Breast epithelium (tissue), 4 donors: ENCODE results near the gene RNPS1. TPM values are rescaled to one million over a fixed set of nuclear protein-coding genes. Genes with fewer than 3 reads are reported as not detected.

ENCODE experiments used
- DNase-seq, 2 donors: peaks; one replicate each; pipeline ENCODE4 v3.0.0-alpha.2; 2019; ENCODE audit warnings: low spot score in 2 of 2
- H3K27ac ChIP-seq, 2 donors: fragments of 200-600 bp; sonication (generic) in 1 of 2; one replicate each; pipeline ENCODE4 v1.5.1; 2016 to 2019; ENCODE audit warnings: mild to moderate bottlenecking in 1 of 2
- H3K27me3 ChIP-seq, 2 donors: fragments of 200-600 bp; sonication (generic) in 1 of 2; one replicate each; pipeline versions ENCODE4 v1.5.1 to v1.6.0; 2017 to 2019; ENCODE audit warnings: control low read depth in 1 of 2, mild to moderate bottlenecking in 1 of 2
- H3K36me3 ChIP-seq: fragments of 200-600 bp; one replicate; pipeline ENCODE4 v1.5.1; 2019
- H3K4me1 ChIP-seq, 2 donors: fragments of 200-600 bp; sonication (generic); one replicate each; pipeline ENCODE4 v1.5.1; 2016 to 2019; ENCODE audit warnings: control low read depth in 1 of 2
- H3K4me3 ChIP-seq, 3 donors: fragments of 200-600 bp; sonication (generic); 1 replicate in 2 of 3; 2 replicates in 1 of 3; pipeline ENCODE4 v1.5.1; 2016 to 2019; ENCODE audit warnings: mild to moderate bottlenecking in 3 of 3, moderate library complexity in 2 of 3
- H3K9me3 ChIP-seq, 2 donors: fragments of 200-600 bp; sonication (generic) in 1 of 2; one replicate each; pipeline ENCODE4 v1.5.1; 2016 to 2019; ENCODE audit warnings: control low read depth in 1 of 2
- POLR2A ChIP-seq: fragments of 450-650 bp; IDR thresholded peaks from one replicate; pipeline ENCODE4 v1.6.1; 2016; ENCODE audit warnings: antibody characterized with exemption, mild to moderate bottlenecking, moderate library complexity
- POLR2AphosphoS5 ChIP-seq, 3 donors: sonication (generic); formaldehyde crosslinking; IDR thresholded peaks; one replicate each; pipeline ENCODE4 v1.6.1; 2017; ENCODE audit warnings: antibody characterized with exemption in 3 of 3
- intact Hi-C: fragments of 100-400 bp; cut with DNase I; formaldehyde crosslinking; loops from one replicate; pipeline ENCODE4 v1.15.1; 2023; ENCODE audit warnings: low total_unique reads
- total RNA-seq, 3 donors: library from RNA; depleted of rRNA; stranded (reverse); fragments of >200 nt; gene quantifications; one replicate each; pipeline ENCODE4 v1.1.0, GENCODE V29; 2016
- TF ChIP-seq, protein P1 (sequence below), 3 donors: fragments of 450-650 bp; IDR thresholded peaks; one replicate each; pipeline ENCODE4 v1.5.1; 2016 to 2017; ENCODE audit warnings: antibody characterized with exemption in 3 of 3, mild to moderate bottlenecking in 3 of 3, moderate library complexity in 3 of 3

The RNPS1 gene
- total RNA-seq, 3 donors from 2014 or later, result 93.1 to 107 (median 97.5) TPM

DNA sequence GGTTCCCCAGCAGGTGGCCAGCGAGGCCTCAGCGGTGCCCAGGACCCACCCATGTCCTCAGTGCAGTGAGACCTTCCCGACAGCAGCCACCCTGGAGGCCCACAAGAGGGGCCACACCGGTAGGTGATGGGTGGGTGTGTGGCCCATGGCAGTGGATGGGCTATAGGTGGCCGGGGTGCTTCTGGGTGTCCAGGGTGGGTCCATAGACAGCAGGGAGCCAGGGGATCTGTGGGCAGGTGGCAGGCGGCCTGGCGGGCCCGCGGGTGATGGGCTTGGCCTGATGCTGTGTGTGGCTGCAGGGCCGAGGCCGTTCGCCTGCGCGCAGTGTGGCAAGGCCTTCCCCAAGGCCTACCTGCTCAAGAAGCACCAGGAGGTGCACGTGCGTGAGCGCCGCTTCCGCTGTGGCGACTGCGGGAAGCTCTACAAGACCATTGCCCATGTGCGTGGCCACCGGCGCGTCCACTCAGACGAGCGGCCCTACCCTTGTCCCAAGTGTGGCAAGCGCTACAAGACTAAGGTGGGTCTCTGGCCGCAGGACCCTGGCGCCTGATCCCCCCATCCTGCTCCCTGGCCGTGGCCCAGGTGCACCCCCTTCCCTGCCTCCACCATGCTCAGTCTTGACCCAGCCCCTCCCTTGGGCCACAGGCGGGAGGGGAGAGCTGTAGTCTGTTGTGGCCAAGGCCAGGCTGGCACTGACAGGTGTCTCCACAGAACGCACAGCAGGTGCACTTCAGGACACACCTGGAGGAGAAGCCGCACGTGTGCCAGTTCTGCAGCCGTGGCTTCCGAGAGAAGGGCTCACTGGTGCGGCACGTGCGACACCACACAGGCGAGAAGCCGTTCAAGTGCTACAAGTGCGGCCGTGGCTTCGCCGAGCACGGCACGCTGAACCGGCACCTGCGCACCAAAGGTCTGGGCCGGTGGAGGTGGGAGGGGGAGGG, 33.8 kb downstream of the RNPS1 start:
- Histone ChIP-seq H3K27ac (no peak overlapping the region), H3K4me1 (peaks cover 6 to 14% of the 10 kb centered on the region in 2 donors), H3K27me3 (no peaks in the 10 kb centered on the region), H3K36me3 (peaks cover 24% of the 10 kb centered on the region), H3K4me3 (no peak overlapping the region), H3K9me3 (no peaks in the 10 kb centered on the region)
- intact Hi-C loops, result no loop called here
- TF ChIP-seq, protein P1, sequence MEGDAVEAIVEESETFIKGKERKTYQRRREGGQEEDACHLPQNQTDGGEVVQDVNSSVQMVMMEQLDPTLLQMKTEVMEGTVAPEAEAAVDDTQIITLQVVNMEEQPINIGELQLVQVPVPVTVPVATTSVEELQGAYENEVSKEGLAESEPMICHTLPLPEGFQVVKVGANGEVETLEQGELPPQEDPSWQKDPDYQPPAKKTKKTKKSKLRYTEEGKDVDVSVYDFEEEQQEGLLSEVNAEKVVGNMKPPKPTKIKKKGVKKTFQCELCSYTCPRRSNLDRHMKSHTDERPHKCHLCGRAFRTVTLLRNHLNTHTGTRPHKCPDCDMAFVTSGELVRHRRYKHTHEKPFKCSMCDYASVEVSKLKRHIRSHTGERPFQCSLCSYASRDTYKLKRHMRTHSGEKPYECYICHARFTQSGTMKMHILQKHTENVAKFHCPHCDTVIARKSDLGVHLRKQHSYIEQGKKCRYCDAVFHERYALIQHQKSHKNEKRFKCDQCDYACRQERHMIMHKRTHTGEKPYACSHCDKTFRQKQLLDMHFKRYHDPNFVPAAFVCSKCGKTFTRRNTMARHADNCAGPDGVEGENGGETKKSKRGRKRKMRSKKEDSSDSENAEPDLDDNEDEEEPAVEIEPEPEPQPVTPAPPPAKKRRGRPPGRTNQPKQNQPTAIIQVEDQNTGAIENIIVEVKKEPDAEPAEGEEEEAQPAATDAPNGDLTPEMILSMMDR (IDR thresholded peaks at IDR 0.05), result no peak
- TF ChIP-seq POLR2A, result no peak
- no peak for TF ChIP-seq POLR2AphosphoS5 (IDR thresholded peaks at IDR 0.05)
- DNase-seq, result no peak

DNA sequence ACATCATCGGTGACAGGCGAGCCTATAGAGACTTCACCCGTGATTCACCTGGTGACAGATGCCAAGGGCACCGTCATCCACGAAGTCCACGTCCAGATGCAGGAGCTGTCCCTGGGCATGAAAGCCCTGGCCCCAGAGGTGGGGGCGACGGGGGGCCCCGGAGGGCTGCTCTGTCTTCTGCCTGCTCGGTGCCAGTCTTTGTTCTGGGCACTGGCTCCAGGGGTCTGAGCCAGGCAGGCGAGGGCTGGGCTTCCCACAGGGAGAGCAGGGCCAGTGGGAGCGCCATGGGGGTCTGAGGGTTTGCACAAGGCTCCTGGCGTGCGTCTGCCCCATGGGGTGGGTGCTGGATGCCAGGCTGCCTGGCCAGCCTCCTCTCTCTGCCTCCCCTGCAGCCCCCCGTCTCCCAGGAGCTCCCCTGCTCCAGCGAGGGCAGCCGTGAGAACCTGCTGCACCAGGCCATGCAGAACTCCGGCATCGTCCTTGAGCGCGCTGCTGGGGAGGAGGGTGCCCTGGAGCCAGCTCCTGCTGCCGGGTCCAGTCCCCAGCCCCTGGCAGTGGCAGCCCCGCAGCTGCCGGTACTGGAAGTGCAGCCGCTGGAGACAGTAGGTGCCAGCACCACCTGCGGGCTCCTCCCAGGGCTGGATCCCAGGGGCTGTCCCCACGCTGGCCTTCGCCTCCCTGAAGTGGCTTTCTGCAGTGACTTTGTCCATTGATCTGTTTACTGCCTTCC, 34.7 kb downstream of the RNPS1 start:
- H3K27me3 ChIP-seq, result no peaks in the 10 kb centered on the region
- peaks cover 24% of the 10 kb centered on the region for H3K36me3 ChIP-seq
- intact Hi-C loops, result no loop called here
- no peak for TF ChIP-seq POLR2A
- H3K27ac ChIP-seq, result no peak overlapping the region
- DNase-seq, result no peak
- H3K4me3 ChIP-seq, result no peak overlapping the region
- peaks cover 6 to 14% of the 10 kb centered on the region in 2 donors for H3K4me1 ChIP-seq
- no peaks in the 10 kb centered on the region for H3K9me3 ChIP-seq

DNA sequence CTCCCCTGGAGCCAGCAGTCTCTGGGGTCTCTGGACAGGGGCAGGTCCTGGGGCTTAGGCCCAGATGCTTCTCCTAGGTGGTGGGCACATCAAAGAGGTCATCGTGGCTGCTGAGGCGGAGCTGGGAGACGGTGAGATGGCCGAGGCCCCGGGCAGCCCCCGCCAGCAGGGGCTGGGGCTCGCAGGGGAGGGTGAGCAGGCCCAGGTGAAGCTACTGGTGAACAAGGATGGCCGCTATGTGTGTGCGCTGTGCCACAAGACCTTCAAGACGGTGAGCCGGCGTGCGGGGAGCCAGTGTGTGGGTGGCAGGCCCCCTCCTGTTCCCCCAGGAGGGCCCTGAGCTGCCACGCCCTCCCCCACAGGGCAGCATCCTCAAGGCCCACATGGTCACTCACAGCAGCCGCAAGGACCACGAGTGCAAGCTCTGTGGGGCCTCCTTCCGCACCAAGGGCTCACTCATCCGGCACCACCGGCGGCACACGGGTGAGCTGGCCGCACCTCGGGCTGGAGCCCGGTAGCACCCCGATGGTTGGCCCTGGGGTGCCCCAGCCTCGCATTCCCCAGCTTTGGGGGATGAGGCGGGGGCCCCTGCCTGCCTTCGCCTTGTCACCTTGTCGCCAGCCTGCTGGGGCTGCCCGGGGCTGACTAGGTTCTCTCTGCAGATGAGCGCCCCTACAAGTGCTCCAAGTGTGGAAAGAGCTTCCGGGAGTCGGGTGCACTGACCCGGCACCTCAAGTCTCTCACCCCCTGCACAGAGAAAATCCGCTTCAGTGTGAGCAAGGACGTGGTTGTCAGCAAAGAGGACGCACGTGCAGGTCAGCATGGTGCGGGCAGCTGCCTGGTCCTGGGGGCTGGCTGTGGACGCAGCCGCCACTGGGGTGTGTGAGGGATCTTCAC, 35.6 kb downstream of the RNPS1 start:
- intact Hi-C loops, result no loop called here
- peaks cover 6 to 14% of the 10 kb centered on the region in 2 donors for H3K4me1 ChIP-seq
- H3K27ac ChIP-seq, result no peak overlapping the region
- no peaks in the 10 kb centered on the region for H3K27me3 ChIP-seq
- no peak for DNase-seq
- no peak for TF ChIP-seq POLR2A
- TF ChIP-seq POLR2AphosphoS5 (IDR thresholded peaks at IDR 0.05), result no peak
- TF ChIP-seq, protein P1 (IDR thresholded peaks at IDR 0.05), result no peak
- H3K9me3 ChIP-seq, result no peaks in the 10 kb centered on the region
- H3K4me3 ChIP-seq, result no peak overlapping the region
- peaks cover 24% of the 10 kb centered on the region for H3K36me3 ChIP-seq

DNA sequence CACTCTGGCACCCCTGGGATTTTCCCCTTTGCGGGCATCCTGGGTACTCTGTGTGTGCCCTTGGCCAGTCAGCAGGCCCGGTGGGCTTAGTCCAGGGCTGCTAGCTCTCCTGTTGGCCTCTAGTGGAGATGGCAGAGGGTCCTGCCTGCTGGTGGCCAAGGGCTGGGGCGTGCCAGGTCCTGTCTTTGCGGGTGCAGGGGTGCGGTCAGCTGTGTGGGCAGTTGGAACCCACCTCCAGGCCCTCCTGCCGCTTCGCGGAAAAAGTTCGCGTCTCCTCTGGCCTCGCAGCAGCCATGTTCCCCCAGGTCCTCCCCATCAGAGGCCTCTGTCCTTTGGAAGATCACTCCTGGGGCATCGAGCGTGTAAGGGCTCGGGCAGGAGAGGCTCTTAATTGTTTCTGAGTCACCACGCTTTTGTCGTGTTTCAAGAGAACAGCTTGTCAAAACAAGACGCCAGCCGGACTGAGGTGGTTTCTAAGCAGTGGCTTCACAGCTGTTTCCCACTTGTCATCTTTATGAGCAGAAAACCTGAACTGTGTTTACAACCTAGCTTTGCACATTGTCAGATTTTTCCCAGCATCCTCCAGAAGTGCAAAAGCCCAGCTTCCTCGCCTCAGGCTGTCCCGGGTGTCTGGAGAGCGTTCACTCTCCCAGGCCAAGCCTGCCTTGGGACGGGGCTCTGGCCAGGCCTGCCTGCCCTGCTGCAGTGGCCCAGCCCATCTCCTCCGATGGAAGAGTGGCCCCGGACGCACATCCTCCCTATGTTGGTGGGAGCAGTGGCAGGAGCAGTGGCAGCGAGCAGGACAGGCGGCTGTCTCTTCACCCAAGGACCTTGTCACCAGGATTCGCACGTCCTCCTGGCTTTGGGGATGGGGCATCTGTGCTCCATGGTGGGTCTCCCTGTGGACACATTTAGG, 36.7 kb downstream of the RNPS1 start:
- H3K36me3 ChIP-seq, result peaks cover 24% of the 10 kb centered on the region
- intact Hi-C loops, result no loop called here
- peaks cover 4 to 10% of the 10 kb centered on the region in 2 donors for H3K4me1 ChIP-seq
- H3K27ac ChIP-seq, result no peak overlapping the region
- no peaks in the 10 kb centered on the region for H3K27me3 ChIP-seq
- TF ChIP-seq POLR2AphosphoS5 (IDR thresholded peaks at IDR 0.05), result no peak
- TF ChIP-seq, protein P1 (IDR thresholded peaks at IDR 0.05), result no peak
- TF ChIP-seq POLR2A, result no peak
- no peak overlapping the region for H3K4me3 ChIP-seq
- no peak for DNase-seq
- H3K9me3 ChIP-seq, result no peaks in the 10 kb centered on the region
